ENCODE data around the gene CYBRD1.
"Not testable (repeated sequence)": the region's sequence is repeated elsewhere in the genome, so short reads cannot be mapped to it uniquely, and the experiment has no call there.

The CYBRD1 gene

GRCh38 chr2:171515672-171516298 lies 6.5 kb upstream of the CYBRD1 start:
- peak in 1 of 56 donors; percentile 13 for DNase-seq

GRCh38 chr2:171516793-171517192 lies 5.5 kb upstream of the CYBRD1 start:
- no peak for DNase-seq

GRCh38 chr2:171520471-171520870 lies 1.8 kb upstream of the CYBRD1 start:
- peak in 1 of 56 donors; percentile 5 for DNase-seq

GRCh38 chr2:171521361-171522051 lies 768 bp upstream of the CYBRD1 start:
- DNase-seq: no peak

GRCh38 chr2:171522788-171523087 lies 464 bp downstream of the CYBRD1 start:
- DNase-seq: peak in 27 of 56 donors; percentile 26 to 71 (median 46)

- DNase-seq: peak; percentile 22 to 93 (median 77)
These were observed 1.1 kb downstream of the CYBRD1 start for GRCh38 chr2:171523088-171524017.

- DNase-seq: peak in 4 of 56 donors; percentile 38 to 46 (median 44)
These were observed 1.7 kb downstream of the CYBRD1 start for GRCh38 chr2:171524018-171524401.

- no peak for DNase-seq
These were observed 7.6 kb downstream of the CYBRD1 start for GRCh38 chr2:171529914-171530313.

GRCh38 chr2:171530378-171530777 lies 8.1 kb downstream of the CYBRD1 start:
- no peak for DNase-seq

- not testable (repeated sequence) for DNase-seq
These were observed 8.6 kb downstream of the CYBRD1 start for GRCh38 chr2:171530859-171531258.

- DNase-seq: peak in 3 of 56 donors; percentile 3 to 24 (median 10)
These were observed 9.0 kb downstream of the CYBRD1 start for GRCh38 chr2:171531291-171531690.

- no peak for DNase-seq
These were observed 9.7 kb downstream of the CYBRD1 start for GRCh38 chr2:171531836-171532450.

- DNase-seq: no peak
These were observed 11.1 kb downstream of the CYBRD1 start for GRCh38 chr2:171533331-171533730.

- DNase-seq: not testable (repeated sequence)
These were observed 13.3 kb downstream of the CYBRD1 start for GRCh38 chr2:171535528-171535927.

GRCh38 chr2:171540437-171540836 lies 18.2 kb downstream of the CYBRD1 start:
- no peak for DNase-seq

- no peak for DNase-seq
These were observed 19.1 kb downstream of the CYBRD1 start for GRCh38 chr2:171541202-171541887.

- DNase-seq: no peak
These were observed 22.8 kb downstream of the CYBRD1 start for GRCh38 chr2:171545086-171545485.

- no peak for DNase-seq
These were observed 25.0 kb downstream of the CYBRD1 start for GRCh38 chr2:171547256-171547655.

GRCh38 chr2:171547720-171548119 lies 25.4 kb downstream of the CYBRD1 start:
- DNase-seq: no peak

- no peak for DNase-seq
These were observed 28.3 kb downstream of the CYBRD1 start for GRCh38 chr2:171550613-171551012.

GRCh38 chr2:171551836-171552235 lies 29.6 kb downstream of the CYBRD1 start:
- no peak for DNase-seq

Measured in nucleus accumbens (tissue), 56 donors.